ENCODE results near the gene MARCHF3.

GRCh38 chr5:127030259-127031146 lies at the start of gene MARCHF3:
- TF ChIP-seq, protein P1, sequence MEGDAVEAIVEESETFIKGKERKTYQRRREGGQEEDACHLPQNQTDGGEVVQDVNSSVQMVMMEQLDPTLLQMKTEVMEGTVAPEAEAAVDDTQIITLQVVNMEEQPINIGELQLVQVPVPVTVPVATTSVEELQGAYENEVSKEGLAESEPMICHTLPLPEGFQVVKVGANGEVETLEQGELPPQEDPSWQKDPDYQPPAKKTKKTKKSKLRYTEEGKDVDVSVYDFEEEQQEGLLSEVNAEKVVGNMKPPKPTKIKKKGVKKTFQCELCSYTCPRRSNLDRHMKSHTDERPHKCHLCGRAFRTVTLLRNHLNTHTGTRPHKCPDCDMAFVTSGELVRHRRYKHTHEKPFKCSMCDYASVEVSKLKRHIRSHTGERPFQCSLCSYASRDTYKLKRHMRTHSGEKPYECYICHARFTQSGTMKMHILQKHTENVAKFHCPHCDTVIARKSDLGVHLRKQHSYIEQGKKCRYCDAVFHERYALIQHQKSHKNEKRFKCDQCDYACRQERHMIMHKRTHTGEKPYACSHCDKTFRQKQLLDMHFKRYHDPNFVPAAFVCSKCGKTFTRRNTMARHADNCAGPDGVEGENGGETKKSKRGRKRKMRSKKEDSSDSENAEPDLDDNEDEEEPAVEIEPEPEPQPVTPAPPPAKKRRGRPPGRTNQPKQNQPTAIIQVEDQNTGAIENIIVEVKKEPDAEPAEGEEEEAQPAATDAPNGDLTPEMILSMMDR (IDR thresholded peaks at IDR 0.05; ENCODE audit: extremely low read depth in 1 of 2, insufficient read depth in 1 of 2, low read depth in 1 of 2, low read length in 2 of 2) = peak in 1 of 2 donors; percentile 25
- TF ChIP-seq POLR2AphosphoS5 (IDR thresholded peaks at IDR 0.05; ENCODE audit: insufficient read depth, low read depth, low read length) (peak; percentile 87), EZH2 (IDR thresholded peaks at IDR 0.05; ENCODE audit: borderline replicate concordance, low read depth, low read length, severe bottlenecking) (no peak)

All from endothelial cell of umbilical vein (primary cell).